KOPT-K1 (cell line): ENCODE data around the gene EIF4G2.
A peak's percentile ranks its signal among the peaks of the same experiment; 100 is the strongest.

Source experiments
- H3K27ac ChIP-seq: fragments of 200-600 bp; sonication (generic); 2 replicates; pipeline ENCODE4 v1.5.1; 2016; ENCODE audit warnings: antibody characterized with exemption, mild to moderate bottlenecking, low read depth, low read length; ENCODE audit not compliant: poor library complexity, severe bottlenecking
- H3K36me3 ChIP-seq: fragments of 200-600 bp; sonication (generic); 2 replicates; pipeline ENCODE4 v1.5.1; 2017; ENCODE audit warnings: antibody characterized with exemption, mild to moderate bottlenecking, low read length, moderate library complexity; ENCODE audit not compliant: insufficient read depth
- H3K9me3 ChIP-seq: fragments of 200-600 bp; sonication (generic); 2 replicates; pipeline ENCODE4 v1.5.1; 2017; ENCODE audit warnings: antibody characterized with exemption, low read length, mild to moderate bottlenecking; ENCODE audit not compliant: insufficient read depth, poor library complexity, severe bottlenecking

Gene EIF4G2

DNA sequence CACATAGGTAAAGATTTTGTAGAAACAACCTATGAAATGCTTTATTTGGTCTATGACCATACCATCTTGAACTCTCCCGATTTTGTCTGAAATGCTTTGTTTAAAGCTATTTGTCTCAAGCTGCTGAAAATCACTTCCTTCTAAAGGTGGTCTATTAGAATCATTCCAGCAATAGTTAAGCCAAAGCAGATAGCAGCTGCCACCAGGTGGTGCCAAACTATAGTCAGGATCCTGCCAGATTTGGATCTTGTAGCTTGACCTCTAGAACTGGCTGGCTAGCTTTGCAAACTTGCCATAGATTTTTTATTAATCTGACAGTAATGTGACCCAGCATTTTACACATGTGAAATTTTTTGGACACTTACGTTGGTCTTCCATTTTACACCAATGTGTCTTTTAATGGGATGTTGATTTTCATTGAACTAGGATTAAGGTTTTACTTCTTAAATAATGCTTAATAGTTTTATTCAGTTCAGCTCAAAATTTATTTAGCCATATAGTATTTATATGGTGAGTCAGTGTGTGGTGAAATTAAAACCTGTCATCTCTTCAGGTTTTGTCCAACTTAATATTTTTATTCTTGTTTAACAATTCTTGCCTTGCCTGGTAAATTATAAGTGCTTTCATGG is 38.0 kb downstream of the EIF4G2 start:
- H3K9me3 ChIP-seq = no peaks in the 10 kb centered on the region
- peaks cover 4% of the 10 kb centered on the region for H3K36me3 ChIP-seq
- no peak overlapping the region for H3K27ac ChIP-seq

DNA sequence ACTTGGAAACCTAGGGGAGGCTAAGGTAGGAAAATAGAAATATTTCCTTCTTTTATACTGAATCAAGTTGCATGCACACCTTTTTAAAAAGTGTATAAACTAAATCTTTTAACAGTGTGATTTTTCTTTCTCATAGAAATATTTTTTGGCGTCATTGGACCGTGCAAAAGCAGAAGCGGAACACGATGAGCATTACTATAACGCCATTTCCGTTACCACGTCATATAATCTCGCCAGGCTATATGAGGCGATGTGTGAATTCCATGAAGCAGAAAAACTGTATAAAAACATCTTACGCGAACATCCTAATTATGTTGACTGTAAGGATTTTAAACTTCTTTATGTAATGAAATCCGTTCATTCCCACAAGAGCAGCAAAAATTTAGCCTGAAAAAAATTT is 44.3 kb downstream of the EIF4G2 start:
- H3K36me3 ChIP-seq = peaks cover 66% of the 10 kb centered on the region
- H3K9me3 ChIP-seq = no peaks in the 10 kb centered on the region
- H3K27ac ChIP-seq = no peak overlapping the region

- Histone ChIP-seq H3K36me3 (peaks cover 72% of the 10 kb centered on the region), H3K27ac (no peak overlapping the region), H3K9me3 (no peaks in the 10 kb centered on the region)
Observed at GRCh38 chr11:10763766-10764165, 45.0 kb downstream of the EIF4G2 start.

DNA sequence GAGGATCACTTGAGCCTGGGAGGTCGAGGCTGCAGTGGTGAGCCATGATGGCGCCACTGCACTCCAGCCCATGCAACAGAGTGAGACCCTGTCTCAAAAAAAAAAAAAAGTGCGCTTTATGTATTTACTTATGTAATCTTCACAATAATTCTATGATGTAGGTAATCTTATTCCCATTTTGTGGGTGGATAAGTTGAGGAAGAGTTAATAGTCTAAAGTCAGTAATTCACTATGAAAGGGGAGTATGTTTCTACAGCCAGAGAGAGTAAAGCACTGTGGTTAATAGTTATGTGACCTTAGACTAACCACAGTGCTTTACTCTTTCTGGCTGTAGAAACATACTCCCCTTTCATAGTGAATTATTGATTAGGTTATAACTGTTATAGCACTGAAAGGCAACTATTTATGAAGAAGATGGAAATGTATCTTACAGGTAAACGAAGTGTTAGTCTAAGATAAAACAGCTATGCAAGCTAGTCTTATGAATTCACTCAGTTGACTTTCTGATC is 45.8 kb downstream of the EIF4G2 start:
- no peaks in the 10 kb centered on the region for H3K9me3 ChIP-seq
- H3K27ac ChIP-seq = no peak overlapping the region
- H3K36me3 ChIP-seq = peaks cover 80% of the 10 kb centered on the region

- Histone ChIP-seq H3K36me3 (peaks cover 88% of the 10 kb centered on the region), H3K9me3 (no peaks in the 10 kb centered on the region), H3K27ac (no peak overlapping the region)
Observed at GRCh38 chr11:10762185-10762584, 46.5 kb downstream of the EIF4G2 start.

GRCh38 chr11:10761085-10761698 is 47.5 kb downstream of the EIF4G2 start:
- Histone ChIP-seq H3K27ac (no peak overlapping the region), H3K36me3 (peaks cover 98% of the 10 kb centered on the region), H3K9me3 (no peaks in the 10 kb centered on the region)

GRCh38 chr11:10758957-10759356 is 49.8 kb downstream of the EIF4G2 start:
- no peak overlapping the region for H3K27ac ChIP-seq
- H3K36me3 ChIP-seq = peaks cover 98% of the 10 kb centered on the region
- H3K9me3 ChIP-seq = no peaks in the 10 kb centered on the region

- H3K36me3 ChIP-seq = peaks cover 48% of the 10 kb centered on the region
- H3K9me3 ChIP-seq = no peaks in the 10 kb centered on the region
- no peak overlapping the region for H3K27ac ChIP-seq
Observed at GRCh38 chr11:10752486-10752885, 56.2 kb downstream of the EIF4G2 start.

- H3K9me3 ChIP-seq = no peaks in the 10 kb centered on the region
- peaks cover 43% of the 10 kb centered on the region for H3K36me3 ChIP-seq
- H3K27ac ChIP-seq = no peak overlapping the region
Observed at GRCh38 chr11:10752061-10752460, 56.7 kb downstream of the EIF4G2 start.

DNA sequence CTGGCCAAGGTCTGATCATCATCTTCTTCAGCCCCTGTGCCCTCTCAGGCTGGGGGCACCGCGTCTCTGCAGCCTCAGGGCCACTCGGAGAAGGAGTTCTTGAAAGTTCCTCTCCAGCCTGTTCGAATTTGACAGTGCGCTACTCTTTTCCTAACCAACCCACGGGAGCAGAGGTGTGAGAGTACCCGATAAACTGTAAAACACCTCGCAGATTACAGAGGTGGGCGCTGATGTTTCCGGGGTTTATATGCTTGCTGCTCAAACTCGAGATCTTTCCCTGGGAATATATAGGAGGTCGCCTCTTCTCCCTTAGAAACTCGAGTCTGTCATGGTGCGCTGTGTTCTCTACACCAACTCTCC is 57.2 kb downstream of the EIF4G2 start:
- Histone ChIP-seq H3K36me3 (peaks cover 38% of the 10 kb centered on the region), H3K27ac (peak overlapping the region; percentile 85), H3K9me3 (no peaks in the 10 kb centered on the region)

- peak within 1 kb of the TSS; percentile 85 for H3K27ac ChIP-seq
- H3K36me3 ChIP-seq = peaks cover 33% of the 10 kb centered on the region
- no peaks in the 10 kb centered on the region for H3K9me3 ChIP-seq
Observed at GRCh38 chr11:10750838-10751580, 57.7 kb downstream of the EIF4G2 start, which contains the start of gene CTR9. TSS of gene CTR9 (plus strand) at chr11:10751246. CDS start at chr11:10751413, 167 bp downstream.

GRCh38 chr11:10749476-10749875 is 59.2 kb downstream of the EIF4G2 start:
- Histone ChIP-seq H3K36me3 (peaks cover 18% of the 10 kb centered on the region), H3K27ac (no peak overlapping the region), H3K9me3 (no peaks in the 10 kb centered on the region)

- Histone ChIP-seq H3K9me3 (no peaks in the 10 kb centered on the region), H3K27ac (no peak overlapping the region), H3K36me3 (0 out of 2 replicates have a peak, but pooled peaks cover under 1% of the 10 kb centered on the region)
Observed at GRCh38 chr11:10747733-10748132, 61.0 kb downstream of the EIF4G2 start.
